DOHH2 (cell line): ENCODE measurements around the gene FXYD7.

Experiments used
- CTCF ChIP-seq: fragments of 200-600 bp; sonication (generic); IDR thresholded peaks from one replicate; pipeline ENCODE4 v1.5.1; 2014; ENCODE audit warnings: antibody characterized with exemption, mild to moderate bottlenecking, low read depth, low read length; ENCODE audit not compliant: poor library complexity, severe bottlenecking
- EZH2phosphoT487 ChIP-seq: fragments of 200-600 bp; sonication (generic); IDR thresholded peaks from 2 replicates; pipeline ENCODE4 v1.6.1; 2017; ENCODE audit warnings: borderline replicate concordance, mild to moderate bottlenecking, antibody characterized with exemption, low read length, moderate library complexity, mixed read lengths

GRCh38 chr19:35178701-35179100 is 35.6 kb downstream of the FXYD7 start:
- TF ChIP-seq CTCF (no peak), EZH2phosphoT487 (no peak)
